ENCODE measurements around the gene STXBP3.

Gene STXBP3

GRCh38 chr1:108808438-108808837 is 62.0 kb downstream of the STXBP3 start:
- no peak for DNase-seq

DNA sequence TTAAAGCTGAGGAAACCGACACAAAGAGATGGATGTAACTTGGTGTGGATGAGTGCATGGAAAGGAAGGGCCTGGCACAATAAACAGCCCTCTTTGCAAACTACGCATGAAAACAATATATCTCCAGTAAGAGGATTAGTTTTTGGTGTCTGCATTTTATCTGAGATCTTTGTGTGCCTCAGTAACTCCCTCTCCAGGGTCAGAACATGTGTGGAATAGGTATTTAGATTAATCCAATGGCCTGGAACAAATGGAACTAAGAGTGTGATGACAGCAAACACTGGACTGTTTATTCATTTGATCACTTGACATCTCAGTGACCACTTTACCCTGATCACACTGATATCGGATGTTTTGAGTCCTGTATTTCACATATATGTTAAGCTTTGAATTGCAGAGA is 65.1 kb downstream of the STXBP3 start:
- no peak for DNase-seq

- DNase-seq: no peak
Observed at GRCh38 chr1:108813326-108813725, 66.9 kb downstream of the STXBP3 start.

GRCh38 chr1:108814343-108815125 is 68.1 kb downstream of the STXBP3 start:
- no peak for DNase-seq

DNA sequence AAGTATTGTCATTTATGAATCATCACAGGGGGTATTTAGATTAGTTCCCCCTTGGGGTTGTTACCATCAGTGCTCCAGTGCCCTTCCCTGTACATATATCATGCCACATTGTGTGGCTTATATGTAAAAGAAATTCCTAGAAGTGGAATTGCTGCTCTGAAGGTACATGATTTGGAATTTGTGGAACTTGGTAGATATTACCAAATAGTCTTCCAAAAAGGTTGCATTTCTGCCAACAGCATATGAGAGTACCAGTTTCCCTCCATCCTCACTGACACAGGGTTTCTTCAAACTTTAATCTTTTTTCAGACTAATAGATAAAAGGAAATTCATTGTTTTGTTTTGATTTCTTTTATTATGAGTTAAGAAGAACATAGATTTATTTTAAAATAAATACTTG is 69.1 kb downstream of the STXBP3 start:
- DNase-seq: no peak

- no peak for DNase-seq
Observed at GRCh38 chr1:108816049-108816893, 69.8 kb downstream of the STXBP3 start.

DNA sequence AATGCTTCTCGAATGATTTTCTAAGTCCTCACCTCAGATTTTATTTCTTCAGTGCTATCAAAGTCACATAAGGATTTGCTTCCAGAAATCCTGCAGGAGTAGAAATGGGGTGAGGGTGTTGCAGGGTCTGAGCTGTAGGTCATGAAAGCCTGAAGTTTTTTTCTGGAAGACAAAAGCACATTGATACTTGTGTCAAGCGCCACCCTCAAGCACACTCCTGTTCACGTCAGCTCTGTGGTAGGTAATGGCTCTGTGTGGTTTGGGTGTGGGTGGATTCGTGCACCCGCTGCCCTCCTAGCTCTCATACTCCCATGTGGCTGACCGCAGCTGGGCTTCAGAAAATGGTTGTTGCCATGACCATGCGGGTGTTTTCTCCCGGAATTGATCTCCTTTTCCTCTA is 70.5 kb downstream of the STXBP3 start:
- DNase-seq: no peak

GRCh38 chr1:108817811-108818210 is 71.3 kb downstream of the STXBP3 start:
- no peak for DNase-seq

DNA sequence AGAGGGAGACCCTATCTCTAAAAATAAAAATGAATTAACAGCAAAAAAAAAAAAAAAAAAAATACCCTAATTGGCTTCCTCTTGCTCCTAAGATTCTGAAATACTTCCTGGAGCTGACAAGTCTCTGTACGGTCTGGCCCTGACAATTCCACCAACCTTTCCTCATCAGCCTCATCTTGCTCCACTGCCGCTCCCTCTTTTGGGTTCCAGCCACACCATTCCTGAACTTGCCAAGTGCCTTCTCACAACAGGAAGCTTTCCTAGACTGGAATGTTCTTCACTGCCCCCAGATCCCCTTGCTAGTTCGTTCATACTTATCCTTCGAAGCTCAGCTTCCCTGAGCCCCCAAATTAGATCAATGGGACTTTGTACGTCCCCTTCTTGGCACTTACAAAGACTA is 73.4 kb downstream of the STXBP3 start:
- DNase-seq: no peak

DNA sequence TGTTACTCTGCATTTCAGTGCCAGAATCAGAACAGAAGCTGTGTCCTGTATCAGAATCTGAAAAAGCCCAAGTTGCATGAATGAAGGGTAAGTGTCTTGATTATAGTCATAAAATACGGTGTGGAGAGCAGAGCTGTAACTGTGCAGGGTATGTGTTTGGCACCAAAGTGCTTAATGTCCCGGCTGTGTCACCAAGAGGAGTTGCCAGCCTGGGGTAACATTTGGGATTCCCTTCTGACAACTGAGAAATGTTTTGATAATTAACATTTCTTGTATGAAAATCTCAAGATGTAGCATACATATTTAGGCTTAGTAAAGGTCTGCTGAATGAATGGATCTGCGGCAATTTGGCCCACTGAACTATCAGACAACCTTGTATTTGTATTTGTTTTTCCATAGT is 77.2 kb downstream of the STXBP3 start:
- DNase-seq: no peak

GRCh38 chr1:108824051-108824450 is 77.6 kb downstream of the STXBP3 start:
- no peak for DNase-seq

DNA sequence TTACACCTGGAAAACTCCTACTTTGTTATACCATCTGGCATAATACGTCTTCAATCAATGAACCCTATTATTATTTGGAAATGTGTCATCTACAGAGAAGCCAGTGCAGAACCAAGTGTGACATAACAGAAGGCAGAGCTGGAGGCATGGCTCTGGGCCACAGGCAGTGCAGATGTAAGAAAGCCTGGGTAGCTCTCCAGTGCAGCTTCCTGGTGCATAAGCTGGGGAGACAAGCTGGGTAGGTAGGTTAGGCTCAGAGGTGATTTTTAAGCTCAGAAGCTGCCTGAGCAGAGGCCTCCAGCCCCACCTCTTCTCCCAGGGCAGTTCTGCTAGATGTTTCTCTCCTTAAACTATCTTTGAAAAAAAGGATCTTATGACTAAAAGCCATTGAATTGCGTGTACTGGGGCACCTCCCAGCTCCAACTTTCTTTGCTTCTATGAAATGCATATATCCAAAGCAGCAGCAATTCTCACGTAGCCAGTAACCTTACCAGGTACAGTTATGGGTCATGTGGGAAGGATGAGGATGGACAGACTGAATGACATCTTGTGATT is 79.7 kb downstream of the STXBP3 start:
- DNase-seq: no peak

DNA sequence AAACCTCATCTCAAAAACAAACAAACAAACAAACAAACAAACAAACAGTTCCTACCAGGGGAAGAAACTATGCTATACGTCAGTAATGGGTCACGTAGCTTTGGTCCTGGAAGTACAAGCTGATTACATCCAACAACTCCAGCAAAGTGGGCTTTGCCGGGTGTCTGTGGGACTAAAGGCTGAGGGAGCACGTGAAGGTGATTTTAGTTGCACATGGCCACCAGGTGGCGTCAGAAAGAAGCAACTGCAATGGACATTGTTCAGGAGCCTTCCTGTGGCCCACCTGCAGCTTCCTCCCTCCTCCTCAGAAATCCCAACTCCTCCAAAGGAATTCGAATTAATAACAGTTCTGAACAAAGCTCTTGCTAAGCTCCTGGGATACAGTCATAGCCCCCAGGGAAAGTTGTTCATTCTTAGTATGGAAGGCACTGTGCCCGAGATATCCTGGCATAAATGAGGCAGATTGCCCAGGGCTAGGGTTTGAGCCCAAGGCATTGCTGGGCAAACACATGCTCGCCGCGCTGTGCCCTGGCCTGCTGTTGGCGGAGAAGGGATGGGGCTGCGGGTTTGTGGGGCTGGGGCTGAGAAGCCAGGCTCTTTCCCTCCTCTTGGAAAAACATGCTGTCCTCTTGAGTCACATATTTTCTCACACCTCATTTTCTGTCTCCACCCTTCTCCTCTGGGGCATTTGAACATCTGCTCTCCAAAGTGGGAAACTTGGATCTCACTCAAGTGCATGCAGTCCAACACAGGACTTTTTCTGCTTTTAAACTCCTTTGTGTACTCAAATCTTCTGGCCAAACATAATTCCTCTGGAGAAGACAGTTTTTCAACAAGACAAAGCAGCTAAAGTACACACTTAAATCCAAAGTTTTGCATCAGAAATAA is 81.8 kb downstream of the STXBP3 start:
- peak; percentile 10 to 57 (median 42) for DNase-seq

GRCh38 chr1:108829498-108829916 is 83.0 kb downstream of the STXBP3 start:
- DNase-seq: no peak

DNA sequence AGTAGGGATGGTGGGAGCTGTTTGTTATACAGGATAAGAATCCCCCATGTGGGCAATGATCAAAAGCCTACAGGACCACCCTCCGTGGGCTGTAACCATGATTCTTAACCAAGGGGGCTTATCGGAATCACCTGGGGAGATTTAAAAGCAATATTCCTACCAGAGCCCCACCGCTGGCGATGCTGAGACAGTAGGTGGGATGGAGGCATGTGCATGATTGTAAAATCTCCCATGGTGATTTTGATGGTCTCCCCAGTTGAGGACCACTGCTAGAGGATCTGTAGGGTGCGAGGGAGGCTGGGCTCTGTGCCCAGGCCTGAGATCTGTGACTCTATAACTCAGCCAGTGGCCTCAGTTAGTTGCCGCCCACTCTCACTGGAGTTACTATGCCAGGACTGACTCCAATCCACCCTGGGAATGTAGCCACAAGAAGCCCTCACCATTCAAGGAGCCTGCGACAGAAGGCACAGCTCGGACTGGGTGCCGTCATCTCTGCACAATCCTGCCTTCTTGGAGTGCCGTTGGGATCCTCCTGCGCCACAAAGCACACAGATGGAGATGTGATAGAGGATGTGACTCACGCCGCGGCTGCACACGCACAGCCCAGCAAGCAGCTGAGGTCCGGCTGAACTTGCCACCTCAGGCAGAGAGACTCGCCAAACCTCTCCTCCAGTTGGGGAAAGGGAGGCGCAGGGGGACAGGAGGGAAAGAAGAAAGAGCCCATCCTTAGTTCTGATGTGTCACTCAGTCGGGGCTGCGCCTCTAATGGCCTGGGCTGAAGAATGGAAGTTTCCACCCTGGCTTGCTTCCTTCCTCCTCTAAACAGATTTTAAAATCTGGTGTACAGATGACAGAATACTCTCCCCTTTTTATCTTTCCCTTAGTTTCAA is 83.9 kb downstream of the STXBP3 start:
- DNase-seq: no peak

- DNase-seq: no peak
Observed at GRCh38 chr1:108831225-108831624, 84.8 kb downstream of the STXBP3 start.

- DNase-seq: no peak
Observed at GRCh38 chr1:108832929-108833328, 86.5 kb downstream of the STXBP3 start.

DNA sequence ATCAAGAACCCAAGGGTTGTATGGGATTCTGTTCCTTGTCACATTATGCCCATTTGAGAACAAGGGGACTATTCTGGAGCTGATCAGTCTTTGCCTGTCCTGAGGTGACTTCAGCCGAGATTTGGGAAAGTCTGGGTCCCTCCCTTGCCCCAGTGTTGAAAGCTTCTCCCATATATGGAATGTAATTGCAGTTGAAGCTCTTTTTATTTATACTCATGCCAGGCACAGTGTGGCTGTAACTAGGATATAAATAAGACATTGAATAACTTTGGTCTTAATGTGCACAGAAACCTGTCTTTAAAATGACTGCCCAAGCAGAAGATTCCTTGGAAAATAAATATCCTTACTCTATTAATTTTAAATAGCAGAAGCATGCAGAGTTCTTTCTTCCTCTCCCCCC is 95.2 kb downstream of the STXBP3 start:
- DNase-seq: no peak

GRCh38 chr1:108842525-108843181 is 96.2 kb downstream of the STXBP3 start:
- DNase-seq: no peak

GRCh38 chr1:108843390-108844137 is 97.1 kb downstream of the STXBP3 start:
- DNase-seq: no peak
